Gastroesophageal sphincter (tissue), 3 donors: Measurements from ENCODE around the gene WRAP53.

Experiments used
- POLR2A ChIP-seq, 2 donors: fragments of 450-650 bp; IDR thresholded peaks; one replicate each; pipeline ENCODE4 v1.6.1; 2017; ENCODE audit warnings: antibody characterized with exemption in 2 of 2, mild to moderate bottlenecking in 2 of 2, moderate library complexity in 1 of 2
- POLR2AphosphoS5 ChIP-seq: sonication (generic); formaldehyde crosslinking; IDR thresholded peaks from one replicate; pipeline ENCODE4 v1.6.1; 2017; ENCODE audit warnings: antibody characterized with exemption
- TF ChIP-seq, protein P1 (sequence below), 4 experiments: fragments of 200-600 bp in 2 of 4; fragments of 450-650 bp in 2 of 4; sonication (generic) in 1 of 4; IDR thresholded peaks; one replicate each; pipeline ENCODE4 v1.5.1; 2017 to 2019; ENCODE audit warnings: antibody characterized with exemption in 4 of 4, mild to moderate bottlenecking in 2 of 4, moderate library complexity in 2 of 4

DNA sequence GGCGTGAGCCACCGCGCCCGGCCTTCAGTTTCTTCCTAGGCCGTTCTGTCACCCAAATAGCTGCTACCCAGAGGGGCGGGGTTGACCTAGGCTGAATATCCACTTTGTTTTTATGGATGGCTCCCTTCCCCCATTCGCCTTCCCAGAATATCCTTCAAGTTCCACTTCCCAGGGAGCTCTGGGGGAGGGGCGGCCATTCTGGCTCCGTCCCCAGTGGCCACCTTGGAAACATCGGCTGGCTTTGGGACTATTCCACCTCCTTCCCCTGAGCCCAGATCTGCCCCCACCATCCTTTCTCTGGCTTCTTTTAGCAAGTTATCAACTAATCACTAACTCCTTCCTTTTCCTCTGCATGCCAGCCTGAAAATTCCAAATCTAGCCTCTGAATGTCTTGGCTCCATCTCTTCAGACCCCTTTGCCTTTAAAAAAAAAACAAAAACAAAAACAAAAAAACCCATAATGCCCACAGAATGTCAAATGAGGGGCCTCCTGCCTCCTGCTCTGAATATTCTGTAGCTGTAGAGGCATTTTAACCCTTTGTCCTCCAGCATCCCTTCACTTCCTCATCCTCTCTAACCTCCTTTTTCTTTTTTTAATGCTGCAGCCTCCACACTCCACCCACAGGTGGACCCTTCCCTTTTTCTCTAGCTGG, 31.2 kb upstream of the WRAP53 start:
- TF ChIP-seq, protein P1, sequence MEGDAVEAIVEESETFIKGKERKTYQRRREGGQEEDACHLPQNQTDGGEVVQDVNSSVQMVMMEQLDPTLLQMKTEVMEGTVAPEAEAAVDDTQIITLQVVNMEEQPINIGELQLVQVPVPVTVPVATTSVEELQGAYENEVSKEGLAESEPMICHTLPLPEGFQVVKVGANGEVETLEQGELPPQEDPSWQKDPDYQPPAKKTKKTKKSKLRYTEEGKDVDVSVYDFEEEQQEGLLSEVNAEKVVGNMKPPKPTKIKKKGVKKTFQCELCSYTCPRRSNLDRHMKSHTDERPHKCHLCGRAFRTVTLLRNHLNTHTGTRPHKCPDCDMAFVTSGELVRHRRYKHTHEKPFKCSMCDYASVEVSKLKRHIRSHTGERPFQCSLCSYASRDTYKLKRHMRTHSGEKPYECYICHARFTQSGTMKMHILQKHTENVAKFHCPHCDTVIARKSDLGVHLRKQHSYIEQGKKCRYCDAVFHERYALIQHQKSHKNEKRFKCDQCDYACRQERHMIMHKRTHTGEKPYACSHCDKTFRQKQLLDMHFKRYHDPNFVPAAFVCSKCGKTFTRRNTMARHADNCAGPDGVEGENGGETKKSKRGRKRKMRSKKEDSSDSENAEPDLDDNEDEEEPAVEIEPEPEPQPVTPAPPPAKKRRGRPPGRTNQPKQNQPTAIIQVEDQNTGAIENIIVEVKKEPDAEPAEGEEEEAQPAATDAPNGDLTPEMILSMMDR (IDR thresholded peaks at IDR 0.05), result no peak
- TF ChIP-seq POLR2A (IDR thresholded peaks at IDR 0.05) (no peak), POLR2AphosphoS5 (peak; percentile 56)
